ENCODE measurements around the gene IFIT1.
A peak's percentile ranks its signal among the peaks of the same experiment; 100 is the strongest.

The IFIT1 gene, protein sequence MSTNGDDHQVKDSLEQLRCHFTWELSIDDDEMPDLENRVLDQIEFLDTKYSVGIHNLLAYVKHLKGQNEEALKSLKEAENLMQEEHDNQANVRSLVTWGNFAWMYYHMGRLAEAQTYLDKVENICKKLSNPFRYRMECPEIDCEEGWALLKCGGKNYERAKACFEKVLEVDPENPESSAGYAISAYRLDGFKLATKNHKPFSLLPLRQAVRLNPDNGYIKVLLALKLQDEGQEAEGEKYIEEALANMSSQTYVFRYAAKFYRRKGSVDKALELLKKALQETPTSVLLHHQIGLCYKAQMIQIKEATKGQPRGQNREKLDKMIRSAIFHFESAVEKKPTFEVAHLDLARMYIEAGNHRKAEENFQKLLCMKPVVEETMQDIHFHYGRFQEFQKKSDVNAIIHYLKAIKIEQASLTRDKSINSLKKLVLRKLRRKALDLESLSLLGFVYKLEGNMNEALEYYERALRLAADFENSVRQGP

DNA sequence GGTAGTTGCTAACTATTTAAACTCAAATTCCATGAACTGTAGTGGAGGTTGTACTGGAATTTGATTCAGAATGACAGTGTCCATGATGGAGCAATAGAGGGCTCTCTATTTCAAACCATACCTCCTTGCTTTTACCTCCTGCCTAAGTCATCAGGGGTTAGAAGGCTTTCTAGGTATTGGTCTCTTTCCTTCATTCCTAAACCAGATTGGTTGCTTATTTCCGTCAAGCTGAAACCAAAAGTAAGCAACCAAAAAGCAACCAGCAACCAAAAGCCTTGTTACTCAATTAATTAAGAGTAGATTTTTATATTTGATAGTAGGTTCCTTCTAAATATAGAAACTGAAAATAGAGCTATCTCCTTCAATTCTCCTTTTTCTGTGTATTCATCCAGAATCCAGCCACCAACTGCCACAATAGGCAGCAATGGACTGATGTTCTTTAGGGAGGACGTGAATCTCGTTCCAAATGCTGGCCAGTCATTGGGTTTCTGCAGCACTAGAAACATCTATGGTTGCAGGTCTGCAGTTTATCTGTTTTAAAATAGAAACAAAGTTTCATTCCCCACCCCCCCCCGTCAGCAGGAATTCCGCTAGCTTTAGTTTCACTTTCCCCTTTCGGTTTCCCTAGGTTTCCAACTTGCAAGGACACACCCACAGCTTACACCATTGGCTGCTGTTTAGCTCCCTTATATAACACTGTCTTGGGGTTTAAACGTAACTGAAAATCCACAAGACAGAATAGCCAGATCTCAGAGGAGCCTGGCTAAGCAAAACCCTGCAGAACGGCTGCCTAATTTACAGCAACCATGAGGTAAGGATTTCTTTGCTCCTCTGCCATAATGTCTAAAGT lies at the start of gene IFIT1:
Gene IFIT1, plus strand, starts transcription at position 717 of the 850 bp plus-strand sequence. Its CDS starts 90 bp downstream, at position 807.
- TF ChIP-seq, protein P1, sequence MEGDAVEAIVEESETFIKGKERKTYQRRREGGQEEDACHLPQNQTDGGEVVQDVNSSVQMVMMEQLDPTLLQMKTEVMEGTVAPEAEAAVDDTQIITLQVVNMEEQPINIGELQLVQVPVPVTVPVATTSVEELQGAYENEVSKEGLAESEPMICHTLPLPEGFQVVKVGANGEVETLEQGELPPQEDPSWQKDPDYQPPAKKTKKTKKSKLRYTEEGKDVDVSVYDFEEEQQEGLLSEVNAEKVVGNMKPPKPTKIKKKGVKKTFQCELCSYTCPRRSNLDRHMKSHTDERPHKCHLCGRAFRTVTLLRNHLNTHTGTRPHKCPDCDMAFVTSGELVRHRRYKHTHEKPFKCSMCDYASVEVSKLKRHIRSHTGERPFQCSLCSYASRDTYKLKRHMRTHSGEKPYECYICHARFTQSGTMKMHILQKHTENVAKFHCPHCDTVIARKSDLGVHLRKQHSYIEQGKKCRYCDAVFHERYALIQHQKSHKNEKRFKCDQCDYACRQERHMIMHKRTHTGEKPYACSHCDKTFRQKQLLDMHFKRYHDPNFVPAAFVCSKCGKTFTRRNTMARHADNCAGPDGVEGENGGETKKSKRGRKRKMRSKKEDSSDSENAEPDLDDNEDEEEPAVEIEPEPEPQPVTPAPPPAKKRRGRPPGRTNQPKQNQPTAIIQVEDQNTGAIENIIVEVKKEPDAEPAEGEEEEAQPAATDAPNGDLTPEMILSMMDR (conservative IDR thresholded peaks at IDR 0.05; ENCODE audit: low read length): peak; percentile 30; the same call in 1 of the 2 replicates
- no peak for TF ChIP-seq EZH2phosphoT487 (IDR thresholded peaks at IDR 0.05; ENCODE audit: borderline replicate concordance)
- Histone ChIP-seq H3K79me2 (ENCODE audit: insufficient read depth, low read length) (no peaks in the 10 kb centered on the region), H3K9me3 (ENCODE audit: insufficient read depth, low read depth, low read length) (no peaks in the 10 kb centered on the region), H2AFZ (ENCODE audit: low read length) (peak within 1 kb of the TSS; percentile 85), H3K4me2 (ENCODE audit: low read depth, low read length, poor library complexity, severe bottlenecking) (peak within 1 kb of the TSS; percentile 87), H4K20me1 (ENCODE audit: insufficient read depth, low read length, poor library complexity, severe bottlenecking) (no peaks in the 10 kb centered on the region), H3K4me3 (ENCODE audit: low read length, poor library complexity, severe bottlenecking) (peak within 1 kb of the TSS; percentile 84), H3K9ac (ENCODE audit: low read depth, low read length, poor library complexity, severe bottlenecking) (peak within 1 kb of the TSS; percentile 79), H3F3A (ENCODE audit: low read depth) (no peaks in the 10 kb centered on the region), H3K27me3 (ENCODE audit: insufficient read depth, low read length, poor library complexity, severe bottlenecking) (no peaks in the 10 kb centered on the region), H3K36me3 (ENCODE audit: insufficient read depth, low read length) (no peaks in the 10 kb centered on the region), H3K9me2 (replicated peaks; ENCODE audit: low read depth, low read length) (no peaks in the 10 kb centered on the region), H3K4me1 (ENCODE audit: insufficient read depth, low read length, poor library complexity, severe bottlenecking) (peaks cover 15% of the 10 kb centered on the region)

DNA sequence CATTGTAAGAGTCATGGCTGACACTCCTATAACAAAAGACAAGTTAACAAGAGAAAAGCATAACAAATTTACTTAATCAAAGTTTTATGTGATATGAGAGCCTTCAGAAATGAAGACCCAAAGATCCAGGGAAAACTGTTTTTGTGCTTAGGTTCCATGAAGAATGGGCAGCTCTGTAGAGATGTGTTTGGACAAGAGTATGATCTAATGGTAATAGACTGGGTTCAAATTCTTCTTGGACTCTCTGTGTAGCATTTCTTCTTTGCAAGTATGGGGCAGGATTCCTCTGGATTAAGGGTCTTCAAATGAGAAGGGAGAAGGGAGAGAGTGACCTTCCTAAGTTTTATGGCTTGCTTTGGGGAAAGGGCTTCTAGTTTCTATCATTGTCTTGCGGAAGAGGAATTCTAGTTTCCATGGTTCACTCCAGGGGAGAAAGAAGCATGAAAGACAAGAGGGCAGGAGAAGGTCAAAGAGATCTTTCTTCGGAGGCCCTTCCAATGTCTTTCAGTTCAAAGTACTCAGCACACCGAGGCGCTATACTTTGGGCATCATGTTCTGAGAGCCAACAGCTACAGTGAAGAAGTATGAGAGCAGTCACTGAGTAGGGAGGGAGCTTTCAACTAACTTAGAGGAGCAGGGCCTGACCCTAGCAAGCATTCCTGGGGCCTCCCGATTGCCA lies 49.2 kb upstream of the IFIT1 start:
- Histone ChIP-seq H3K4me2 (ENCODE audit: low read depth, low read length, poor library complexity, severe bottlenecking) (no peak overlapping the region), H3K9me2 (replicated peaks; ENCODE audit: low read depth, low read length) (no peaks in the 10 kb centered on the region), H3K4me3 (ENCODE audit: low read length, poor library complexity, severe bottlenecking) (no peak overlapping the region), H3K9ac (ENCODE audit: low read depth, low read length, poor library complexity, severe bottlenecking) (no peak overlapping the region), H3K9me3 (ENCODE audit: insufficient read depth, low read depth, low read length) (no peaks in the 10 kb centered on the region), H4K20me1 (ENCODE audit: insufficient read depth, low read length, poor library complexity, severe bottlenecking) (no peaks in the 10 kb centered on the region), H2AFZ (ENCODE audit: low read length) (no peak overlapping the region), H3K36me3 (ENCODE audit: insufficient read depth, low read length) (no peaks in the 10 kb centered on the region), H3K79me2 (ENCODE audit: insufficient read depth, low read length) (no peaks in the 10 kb centered on the region), H3K27me3 (ENCODE audit: insufficient read depth, low read length, poor library complexity, severe bottlenecking) (no peaks in the 10 kb centered on the region), H3F3A (ENCODE audit: low read depth) (no peaks in the 10 kb centered on the region), H3K4me1 (ENCODE audit: insufficient read depth, low read length, poor library complexity, severe bottlenecking) (peaks cover 17% of the 10 kb centered on the region)
- TF ChIP-seq, protein P1 (conservative IDR thresholded peaks at IDR 0.05; ENCODE audit: low read length): no peak
- no peak for TF ChIP-seq EZH2phosphoT487 (IDR thresholded peaks at IDR 0.05; ENCODE audit: borderline replicate concordance)

GRCh38 chr10:89344156-89344555 lies 48.3 kb upstream of the IFIT1 start:
- H3K4me1 ChIP-seq (ENCODE audit: insufficient read depth, low read length, poor library complexity, severe bottlenecking): peaks cover 26% of the 10 kb centered on the region
- H3K9me2 ChIP-seq (replicated peaks; ENCODE audit: low read depth, low read length): no peaks in the 10 kb centered on the region
- no peaks in the 10 kb centered on the region for H4K20me1 ChIP-seq (ENCODE audit: insufficient read depth, low read length, poor library complexity, severe bottlenecking)
- H3F3A ChIP-seq (ENCODE audit: low read depth): no peaks in the 10 kb centered on the region
- H3K79me2 ChIP-seq (ENCODE audit: insufficient read depth, low read length): no peaks in the 10 kb centered on the region
- H2AFZ ChIP-seq (ENCODE audit: low read length): no peak overlapping the region
- no peaks in the 10 kb centered on the region for H3K9me3 ChIP-seq (ENCODE audit: insufficient read depth, low read depth, low read length)
- no peak for TF ChIP-seq EZH2phosphoT487 (IDR thresholded peaks at IDR 0.05; ENCODE audit: borderline replicate concordance)
- TF ChIP-seq, protein P1 (conservative IDR thresholded peaks at IDR 0.05; ENCODE audit: low read length): no peak
- H3K4me3 ChIP-seq (ENCODE audit: low read length, poor library complexity, severe bottlenecking): no peak overlapping the region
- H3K36me3 ChIP-seq (ENCODE audit: insufficient read depth, low read length): no peaks in the 10 kb centered on the region
- no peak overlapping the region for H3K4me2 ChIP-seq (ENCODE audit: low read depth, low read length, poor library complexity, severe bottlenecking)
- H3K9ac ChIP-seq (ENCODE audit: low read depth, low read length, poor library complexity, severe bottlenecking): no peak overlapping the region
- H3K27me3 ChIP-seq (ENCODE audit: insufficient read depth, low read length, poor library complexity, severe bottlenecking): no peaks in the 10 kb centered on the region
